Measurements from ENCODE around the gene ZBTB26. TPM values are rescaled to one million over a fixed set of nuclear protein-coding genes. Genes with fewer than 3 reads are reported as not detected.

The ZBTB26 gene, protein sequence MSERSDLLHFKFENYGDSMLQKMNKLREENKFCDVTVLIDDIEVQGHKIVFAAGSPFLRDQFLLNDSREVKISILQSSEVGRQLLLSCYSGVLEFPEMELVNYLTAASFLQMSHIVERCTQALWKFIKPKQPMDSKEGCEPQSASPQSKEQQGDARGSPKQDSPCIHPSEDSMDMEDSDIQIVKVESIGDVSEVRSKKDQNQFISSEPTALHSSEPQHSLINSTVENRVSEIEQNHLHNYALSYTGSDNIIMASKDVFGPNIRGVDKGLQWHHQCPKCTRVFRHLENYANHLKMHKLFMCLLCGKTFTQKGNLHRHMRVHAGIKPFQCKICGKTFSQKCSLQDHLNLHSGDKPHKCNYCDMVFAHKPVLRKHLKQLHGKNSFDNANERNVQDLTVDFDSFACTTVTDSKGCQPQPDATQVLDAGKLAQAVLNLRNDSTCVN
- total RNA-seq: 8.4 and 8.9 TPM in 2 replicates

DNA sequence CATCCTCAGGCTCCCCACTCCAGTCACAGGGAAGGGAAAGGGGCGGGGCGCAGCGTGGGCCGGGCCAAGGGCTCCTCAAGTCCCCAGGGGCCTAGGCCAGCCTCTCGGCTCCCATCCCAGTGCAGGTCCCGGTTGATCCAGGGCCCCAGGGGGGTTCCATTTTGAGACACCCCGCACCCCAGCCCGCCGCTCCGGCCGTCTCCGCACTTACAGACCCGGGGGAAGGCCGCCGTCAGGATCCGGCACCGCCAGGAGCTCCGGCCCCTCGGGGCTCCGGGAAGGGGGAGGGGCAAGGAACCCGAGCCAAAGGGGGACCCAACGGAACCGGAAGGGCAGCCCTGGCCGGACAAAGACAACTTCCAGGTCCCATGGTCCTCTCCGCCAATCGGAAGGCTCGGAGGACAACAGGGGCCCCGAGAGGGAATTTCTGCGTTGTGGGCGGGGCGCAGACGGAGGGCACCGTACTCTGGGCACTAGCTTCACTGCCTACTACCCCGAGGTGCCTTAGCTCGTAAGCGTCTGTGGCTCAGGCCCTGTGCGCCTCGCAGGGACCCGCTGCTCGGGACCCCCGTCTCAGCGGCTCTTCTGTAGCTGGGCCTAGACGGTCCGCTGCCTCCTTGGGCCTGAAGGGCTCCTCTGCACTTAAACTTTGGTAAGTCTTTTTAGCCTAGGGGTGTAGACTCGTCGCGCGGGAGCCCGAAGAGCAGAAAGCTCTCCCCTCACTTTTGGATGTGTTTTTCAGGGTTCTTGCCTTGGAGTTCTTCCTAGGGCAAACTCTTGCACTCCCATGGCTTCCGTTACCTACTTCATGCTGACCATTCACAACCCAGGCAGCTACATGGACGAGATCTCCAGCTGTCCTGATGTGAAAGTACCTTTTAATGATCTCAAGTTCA lies at the start of gene ZBTB26:
Gene ZBTB26 (minus strand): TSS at position 287 of the 896 bp plus-strand sequence. CDS start 11,578 bp downstream, outside the sequence.
- Mint-ChIP-seq H3K27ac (peak within 1 kb of the TSS; percentile 91), H3K4me1 (peaks cover 11% of the 10 kb centered on the region), H3K9me3 (no peaks in the 10 kb centered on the region), H3K27me3 (no peaks in the 10 kb centered on the region), H3K4me3 (no peak within 1 kb of the TSS), H3K36me3 (ENCODE audit: low read depth) (peaks cover 5% of the 10 kb centered on the region)
- intact Hi-C loops (cut with micrococcal nuclease): loop anchor here (1.0 kb wide), 4 partner anchors 9 to 103 kb away; partner anchors contain the start of genes PDCL, RC3H2 and ZBTB6
- DNase-seq: peak; percentile 96

DNA sequence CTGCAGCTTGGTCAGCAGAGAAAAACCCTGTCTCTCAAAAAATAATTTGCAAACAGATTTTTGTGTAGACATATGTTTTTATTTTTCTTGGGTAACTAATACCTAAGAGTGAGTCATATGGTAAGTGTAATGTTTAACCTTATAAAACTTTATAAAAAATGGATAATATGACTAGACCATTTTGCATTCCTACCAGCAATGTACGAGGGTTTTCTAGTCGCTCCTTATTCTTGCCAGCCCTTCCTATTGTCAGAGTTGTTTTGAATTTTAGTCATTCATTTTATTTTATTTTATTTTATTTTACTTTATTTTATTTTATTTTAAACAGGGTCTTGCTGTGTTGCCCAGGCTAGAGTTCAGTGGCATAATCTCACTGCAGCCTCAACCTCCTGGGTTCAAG lies 47.3 kb upstream of the ZBTB26 start:
- no peaks in the 10 kb centered on the region for H3K9me3 Mint-ChIP-seq
- intact Hi-C loops (cut with micrococcal nuclease): no loop called here
- peaks cover 6% of the 10 kb centered on the region for H3K36me3 Mint-ChIP-seq (ENCODE audit: low read depth)
- H3K4me1 Mint-ChIP-seq: no peaks in the 10 kb centered on the region
- no peak overlapping the region for H3K27ac Mint-ChIP-seq
- H3K27me3 Mint-ChIP-seq: no peaks in the 10 kb centered on the region
- no peak for DNase-seq
- H3K4me3 Mint-ChIP-seq: no peak overlapping the region

DNA sequence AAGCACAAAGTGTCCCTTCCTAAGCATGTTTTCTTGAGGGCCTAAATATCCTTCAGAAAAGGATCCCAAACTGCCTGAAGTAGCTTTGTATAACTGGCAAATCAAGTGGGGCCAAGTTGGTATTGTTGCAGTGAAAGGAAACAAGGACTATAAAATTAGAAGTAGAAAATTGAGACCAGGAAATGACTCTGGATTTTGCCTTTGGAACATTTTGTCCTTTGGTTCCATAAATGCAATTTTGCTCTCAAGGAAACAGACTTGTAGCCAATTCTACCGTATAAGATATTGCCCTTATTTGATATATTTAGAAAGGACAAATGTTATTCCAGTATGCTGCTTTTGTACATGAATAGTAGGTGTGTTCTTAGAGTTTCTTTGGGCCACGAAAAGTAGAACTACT lies 43.9 kb upstream of the ZBTB26 start:
- DNase-seq: no peak
- Mint-ChIP-seq H3K4me1 (no peaks in the 10 kb centered on the region), H3K4me3 (no peak overlapping the region), H3K27ac (no peak overlapping the region), H3K9me3 (no peaks in the 10 kb centered on the region), H3K27me3 (no peaks in the 10 kb centered on the region), H3K36me3 (ENCODE audit: low read depth) (peaks cover 17% of the 10 kb centered on the region)
- intact Hi-C loops (cut with micrococcal nuclease): no loop called here

DNA sequence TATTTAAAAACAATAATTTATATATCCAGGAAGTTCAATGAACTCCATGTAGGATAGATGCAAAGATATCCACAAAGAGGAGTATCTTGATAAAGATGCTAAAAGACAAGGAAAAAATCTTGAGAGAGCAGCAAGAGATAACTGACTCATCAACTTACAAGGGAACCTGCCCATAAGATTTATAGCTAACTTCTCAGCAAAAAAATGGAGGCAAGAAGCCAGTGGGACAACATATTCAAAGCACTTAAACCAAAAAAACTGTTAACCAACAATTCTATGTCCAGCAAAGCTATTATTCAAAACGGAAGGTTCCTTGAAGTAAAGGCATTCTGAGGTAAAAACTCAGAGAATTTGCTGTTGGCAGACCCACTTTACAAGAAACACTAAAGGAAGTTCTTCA lies 29.8 kb upstream of the ZBTB26 start:
- Mint-ChIP-seq H3K27ac (no peak overlapping the region), H3K9me3 (no peaks in the 10 kb centered on the region), H3K4me3 (no peak overlapping the region), H3K4me1 (no peaks in the 10 kb centered on the region), H3K36me3 (ENCODE audit: low read depth) (peaks cover 28% of the 10 kb centered on the region), H3K27me3 (no peaks in the 10 kb centered on the region)
- no peak for DNase-seq
- intact Hi-C loops (cut with micrococcal nuclease): no loop called here

DNA sequence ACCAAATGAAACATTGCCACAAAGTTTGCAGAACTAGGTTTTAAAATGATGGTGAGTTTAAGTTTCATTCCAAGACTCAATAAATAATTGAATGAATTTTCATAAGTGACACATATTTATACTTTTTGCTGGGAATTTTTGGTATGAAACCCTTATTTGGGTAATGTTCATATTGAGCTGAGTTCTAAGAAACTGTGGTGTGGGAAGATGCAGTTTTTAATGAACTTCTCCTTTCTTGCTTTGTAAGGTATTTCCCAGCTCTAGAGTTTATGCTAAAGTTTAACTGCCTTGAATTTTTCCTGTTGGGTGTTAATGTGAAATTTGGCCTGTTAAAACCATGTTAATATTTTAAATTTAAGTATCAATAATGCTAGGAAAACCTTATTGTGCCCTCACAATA lies 24.6 kb upstream of the ZBTB26 start:
- Mint-ChIP-seq H3K27ac (no peak overlapping the region), H3K4me1 (peaks cover 3% of the 10 kb centered on the region), H3K4me3 (no peak overlapping the region), H3K9me3 (no peaks in the 10 kb centered on the region), H3K36me3 (ENCODE audit: low read depth) (peaks cover 21% of the 10 kb centered on the region), H3K27me3 (no peaks in the 10 kb centered on the region)
- DNase-seq: no peak
- intact Hi-C loops (cut with micrococcal nuclease): no loop called here

DNA sequence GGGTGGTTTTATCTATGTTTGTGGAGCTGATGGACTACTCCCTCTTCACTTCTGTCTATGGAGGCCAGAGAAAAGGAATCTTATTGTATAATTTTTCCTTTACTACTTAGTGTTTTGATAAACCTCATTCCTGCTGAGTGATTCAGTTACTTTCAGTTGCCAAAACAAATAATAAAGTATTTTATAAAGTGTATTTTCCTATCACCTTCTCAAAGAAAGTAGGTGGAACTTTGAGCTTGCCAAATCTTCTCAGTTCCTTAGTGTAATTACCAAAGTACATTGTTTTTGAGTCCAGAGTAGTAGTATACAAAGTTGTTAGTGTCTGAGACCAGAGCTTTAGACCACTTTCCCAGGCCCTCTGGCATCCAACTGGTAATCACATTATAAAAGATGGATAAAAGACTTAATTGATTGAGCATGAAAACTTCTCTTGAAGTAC lies 23.0 kb upstream of the ZBTB26 start:
- no peak overlapping the region for H3K27ac Mint-ChIP-seq

DNA sequence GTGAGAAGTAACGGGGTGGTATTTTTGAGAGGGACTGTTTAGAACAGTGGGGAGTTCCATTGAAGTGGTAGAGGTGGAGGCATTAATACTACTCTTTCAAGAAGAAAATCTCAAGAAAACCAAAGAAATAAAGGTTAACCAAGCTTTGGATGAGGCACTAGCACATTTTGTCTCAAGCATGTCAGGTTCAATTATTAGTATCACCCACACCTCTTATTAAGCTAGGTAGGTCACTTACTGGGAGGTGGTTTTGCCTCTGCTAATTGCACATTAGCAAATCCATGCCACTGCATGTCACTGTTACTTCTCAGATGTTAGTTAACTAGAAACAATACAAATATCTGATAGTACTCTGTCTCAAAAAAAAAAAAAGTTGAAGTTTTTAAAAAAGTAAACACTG lies 19.7 kb upstream of the ZBTB26 start:
- intact Hi-C loops (cut with micrococcal nuclease): no loop called here
- H3K27me3 Mint-ChIP-seq: no peaks in the 10 kb centered on the region
- peaks cover 20% of the 10 kb centered on the region for H3K4me1 Mint-ChIP-seq
- DNase-seq: no peak
- H3K9me3 Mint-ChIP-seq: no peaks in the 10 kb centered on the region
- H3K27ac Mint-ChIP-seq: no peak overlapping the region
- H3K4me3 Mint-ChIP-seq: no peak overlapping the region
- H3K36me3 Mint-ChIP-seq (ENCODE audit: low read depth): peaks cover 4% of the 10 kb centered on the region

More for the DNA sequence above, 23.0 kb upstream of the ZBTB26 start:
- Mint-ChIP-seq H3K4me1 (peaks cover 8% of the 10 kb centered on the region), H3K27me3 (no peaks in the 10 kb centered on the region), H3K36me3 (ENCODE audit: low read depth) (peaks cover 11% of the 10 kb centered on the region), H3K4me3 (no peak overlapping the region), H3K9me3 (no peaks in the 10 kb centered on the region)
- intact Hi-C loops (cut with micrococcal nuclease): no loop called here
- DNase-seq: no peak

DNA sequence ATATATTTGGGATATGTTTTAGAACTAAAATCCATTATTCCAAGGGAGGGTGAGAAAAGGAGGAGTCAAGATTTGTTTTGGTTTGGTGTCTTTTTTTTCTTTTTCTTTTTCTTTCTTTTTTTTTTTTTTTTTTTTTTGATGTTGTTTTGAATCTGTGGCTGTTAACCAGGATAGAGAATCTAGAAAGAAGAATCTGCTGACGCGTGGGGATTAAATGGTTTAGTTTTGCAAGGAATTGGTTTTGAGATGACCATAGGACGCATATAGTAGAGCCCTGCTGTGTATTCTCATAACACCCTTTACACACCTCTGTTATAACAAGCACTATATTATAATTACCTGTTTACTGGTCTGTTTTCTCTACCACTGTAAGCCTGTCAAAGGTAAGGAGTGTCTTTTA lies 19.0 kb upstream of the ZBTB26 start:
- H3K9me3 Mint-ChIP-seq: no peaks in the 10 kb centered on the region
- intact Hi-C loops (cut with micrococcal nuclease): no loop called here
- no peaks in the 10 kb centered on the region for H3K27me3 Mint-ChIP-seq
- peaks cover 27% of the 10 kb centered on the region for H3K4me1 Mint-ChIP-seq
- no peak overlapping the region for H3K27ac Mint-ChIP-seq
- H3K36me3 Mint-ChIP-seq (ENCODE audit: low read depth): peaks cover 6% of the 10 kb centered on the region
- H3K4me3 Mint-ChIP-seq: no peak overlapping the region
- DNase-seq: no peak

DNA sequence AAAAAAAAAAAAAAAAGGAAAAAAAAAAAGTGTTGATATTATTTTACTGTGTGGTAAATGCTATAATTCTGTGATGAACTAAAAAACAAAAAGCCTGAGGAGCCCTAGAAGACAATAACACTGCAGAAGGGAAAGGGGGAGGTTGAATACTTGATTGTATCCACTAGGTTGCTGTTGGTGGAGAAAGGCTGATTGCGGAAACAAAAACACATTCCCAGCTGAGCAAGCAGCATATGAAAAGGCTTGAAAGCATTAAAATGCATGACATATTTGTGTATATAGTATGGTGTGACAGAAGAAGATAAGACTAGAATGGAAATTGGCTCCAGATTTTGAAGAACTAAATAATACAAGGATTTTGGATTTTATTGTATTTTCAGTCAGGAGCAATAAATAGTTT lies 18.4 kb upstream of the ZBTB26 start:
- Mint-ChIP-seq H3K9me3 (no peaks in the 10 kb centered on the region), H3K27me3 (no peaks in the 10 kb centered on the region), H3K4me1 (peaks cover 29% of the 10 kb centered on the region), H3K36me3 (ENCODE audit: low read depth) (peaks cover 9% of the 10 kb centered on the region), H3K4me3 (no peak overlapping the region), H3K27ac (no peak overlapping the region)
- DNase-seq: no peak
- intact Hi-C loops (cut with micrococcal nuclease): loop anchor here (10.0 kb wide), 4 partner anchors 115 to 1465 kb away; partner anchors contain the start of gene PSMB7

DNA sequence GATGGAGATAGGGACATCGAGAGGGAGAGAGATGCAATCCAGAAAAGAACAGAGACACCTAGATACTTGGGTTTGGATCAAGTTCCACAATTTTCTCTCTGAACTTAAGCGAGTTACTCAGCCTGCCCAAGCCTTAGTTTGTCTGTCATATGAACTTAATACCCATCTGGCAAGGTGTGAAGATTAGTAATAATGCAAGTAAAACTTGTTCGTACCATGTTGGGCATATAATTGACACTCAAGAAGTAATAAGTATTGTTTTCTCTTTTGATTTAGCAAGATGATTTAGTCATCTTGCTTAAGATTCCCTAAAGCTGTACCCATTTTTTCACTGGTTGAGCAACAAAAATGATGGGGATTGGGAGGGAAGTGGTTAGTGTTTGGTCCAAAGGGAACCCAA lies 17.0 kb upstream of the ZBTB26 start:
- Mint-ChIP-seq H3K9me3 (no peaks in the 10 kb centered on the region), H3K36me3 (ENCODE audit: low read depth) (peaks cover 9% of the 10 kb centered on the region), H3K4me1 (peaks cover 28% of the 10 kb centered on the region), H3K4me3 (no peak overlapping the region), H3K27ac (no peak overlapping the region), H3K27me3 (no peaks in the 10 kb centered on the region)
- intact Hi-C loops (cut with micrococcal nuclease): loop anchor here (10.0 kb wide), 4 partner anchors 116 to 1466 kb away; partner anchors contain the start of gene PSMB7
- DNase-seq: no peak

DNA sequence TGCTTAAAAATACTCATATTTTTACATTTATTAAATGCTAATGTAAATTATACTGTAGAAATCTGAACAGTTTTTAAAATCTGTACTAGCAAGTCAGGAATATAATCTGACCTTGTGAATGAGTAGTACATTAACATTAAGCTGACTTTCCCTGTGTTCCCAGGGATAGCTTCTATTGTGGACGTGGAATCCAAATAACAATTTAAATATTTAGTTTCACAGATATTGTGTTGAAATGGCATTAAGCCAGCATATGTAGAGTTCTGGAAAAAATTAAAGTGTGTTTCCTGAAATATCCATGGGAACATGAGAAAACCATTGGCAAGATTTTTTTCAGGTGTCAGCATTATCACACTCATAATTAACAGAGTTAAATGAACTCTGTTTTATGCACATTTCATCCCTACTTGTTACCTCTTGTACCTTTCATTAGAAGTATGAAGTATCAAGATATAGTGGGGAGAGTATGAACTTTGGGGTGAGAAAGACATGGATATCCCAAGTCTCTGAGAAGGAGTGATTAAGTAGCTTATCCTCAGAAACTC lies 15.2 kb upstream of the ZBTB26 start:
- peaks cover 36% of the 10 kb centered on the region for H3K4me1 Mint-ChIP-seq
- no peaks in the 10 kb centered on the region for H3K27me3 Mint-ChIP-seq
- no peak for DNase-seq
- intact Hi-C loops (cut with micrococcal nuclease): loop anchor here (10.0 kb wide), 4 partner anchors 118 to 1468 kb away; partner anchors contain the start of gene PSMB7
- no peak overlapping the region for H3K4me3 Mint-ChIP-seq
- peaks cover 9% of the 10 kb centered on the region for H3K36me3 Mint-ChIP-seq (ENCODE audit: low read depth)
- no peak overlapping the region for H3K27ac Mint-ChIP-seq
- H3K9me3 Mint-ChIP-seq: no peaks in the 10 kb centered on the region

DNA sequence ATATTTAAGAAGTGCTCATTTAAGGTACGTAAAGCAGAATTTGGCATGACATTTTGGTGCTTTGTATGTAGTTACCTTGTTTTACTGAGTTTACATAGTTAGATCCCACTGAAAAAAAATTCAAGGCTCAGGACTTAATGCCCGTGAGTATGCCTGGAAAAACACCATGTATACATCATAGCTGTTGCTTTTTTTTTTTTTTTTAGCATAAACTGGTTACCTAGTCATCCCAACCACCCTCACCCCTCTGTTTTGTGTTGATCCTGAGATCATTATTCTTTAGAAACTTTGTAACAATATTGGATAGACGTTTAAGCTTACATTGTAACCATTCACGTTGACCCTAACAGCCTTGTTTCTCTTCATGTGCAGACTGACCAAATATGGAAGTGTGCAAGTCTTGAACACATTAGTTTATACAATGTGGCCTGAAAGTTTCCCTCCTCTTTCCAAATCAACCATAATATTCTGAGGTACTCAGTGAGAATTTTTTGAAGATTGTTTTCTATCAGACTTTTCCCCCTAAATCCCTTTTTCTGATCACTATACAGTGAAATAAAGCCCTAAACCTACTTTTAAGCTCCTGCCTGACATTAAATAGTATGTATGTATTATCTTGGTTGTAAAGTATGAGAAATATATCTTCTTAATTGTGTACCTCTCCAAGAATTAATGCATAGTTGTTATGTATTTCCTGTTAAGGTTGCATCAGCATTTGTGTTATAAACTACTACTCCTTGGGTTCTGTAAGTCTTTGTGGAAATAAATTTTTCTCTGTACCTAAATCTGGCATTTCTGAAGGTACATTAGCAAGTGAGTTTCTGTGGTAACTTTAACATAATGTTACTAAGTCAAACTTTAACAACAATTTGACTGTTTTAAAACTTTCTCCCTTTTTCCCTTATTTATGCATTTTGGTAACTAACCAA lies 13.9 kb upstream of the ZBTB26 start:
- no peaks in the 10 kb centered on the region for H3K27me3 Mint-ChIP-seq
- H3K4me3 Mint-ChIP-seq: no peak overlapping the region
- H3K27ac Mint-ChIP-seq: no peak overlapping the region
- H3K36me3 Mint-ChIP-seq (ENCODE audit: low read depth): peaks cover 11% of the 10 kb centered on the region
- no peak for DNase-seq
- H3K4me1 Mint-ChIP-seq: peaks cover 38% of the 10 kb centered on the region
- H3K9me3 Mint-ChIP-seq: no peaks in the 10 kb centered on the region
- intact Hi-C loops (cut with micrococcal nuclease): loop anchor here (5.0 to 10.0 kb wide), 5 partner anchors 42 to 1470 kb away; partner anchors contain the start of gene PSMB7
